GM18517 (cell line): ENCODE data around the gene A2M.

ENCODE experiments used
- ATAC-seq: cut with Tn5 transposase; IDR thresholded peaks from one replicate; pipeline ENCODE4 v1.9.1; 2021; ENCODE audit warnings: mild to moderate bottlenecking, moderate library complexity; ENCODE audit not compliant: unreplicated experiment

A2M gene

DNA sequence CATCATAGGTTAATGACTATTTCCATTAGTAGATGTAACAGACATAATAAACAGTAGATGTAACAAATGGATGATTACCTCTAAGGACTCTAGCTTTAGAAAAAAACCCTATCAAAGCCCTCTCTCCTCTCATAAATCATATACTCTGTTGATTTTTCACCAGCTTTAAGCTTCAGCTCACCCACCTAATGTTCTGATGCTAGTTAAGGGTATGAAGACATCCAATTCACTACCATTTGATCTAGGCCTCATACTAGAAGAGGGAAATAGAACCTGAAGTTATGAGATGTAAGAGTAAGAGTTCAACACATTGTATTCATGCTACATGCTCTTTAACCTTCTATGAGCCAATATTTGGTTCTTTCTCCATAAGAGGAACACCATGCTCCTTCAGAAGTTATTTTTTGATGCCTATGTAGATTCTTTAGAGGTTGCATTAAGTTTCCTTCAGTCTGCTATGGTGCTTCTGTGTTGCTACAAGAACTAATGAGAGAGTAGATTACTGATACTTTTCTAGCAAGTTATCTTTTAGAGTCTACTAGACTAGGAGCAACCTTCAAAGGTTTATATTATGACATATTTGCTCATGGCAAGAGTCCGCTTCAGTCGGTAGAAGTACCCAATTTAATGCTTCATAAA lies 16.0 kb downstream of the A2M start:
- ATAC-seq = no peak

DNA sequence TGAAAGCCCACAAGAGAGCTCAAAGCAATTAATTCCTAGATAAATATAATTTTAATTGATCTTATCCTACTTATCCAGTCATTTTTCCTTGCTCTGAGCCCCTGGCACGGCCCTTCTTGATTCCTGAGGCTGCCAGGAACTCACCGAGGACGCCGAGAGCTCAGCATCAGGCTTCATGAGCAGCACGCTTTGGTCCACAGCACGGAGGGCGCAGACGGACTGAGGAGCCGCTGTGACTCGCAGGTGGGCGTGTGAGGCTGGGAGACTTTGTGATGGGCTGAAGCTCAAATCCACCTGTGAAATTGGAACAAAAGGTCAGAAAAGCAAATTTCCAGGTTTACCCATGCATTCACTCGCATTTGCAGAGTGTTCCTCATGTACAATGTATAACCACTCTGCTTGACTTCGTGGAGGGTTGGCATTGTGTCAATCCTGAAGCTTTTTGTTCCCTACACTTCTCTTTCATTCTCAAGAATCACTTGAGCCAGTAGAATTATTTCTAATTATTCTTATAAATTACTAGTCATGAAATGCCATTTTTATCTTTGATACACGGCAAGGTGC lies 17.2 kb downstream of the A2M start:
- ATAC-seq = no peak

DNA sequence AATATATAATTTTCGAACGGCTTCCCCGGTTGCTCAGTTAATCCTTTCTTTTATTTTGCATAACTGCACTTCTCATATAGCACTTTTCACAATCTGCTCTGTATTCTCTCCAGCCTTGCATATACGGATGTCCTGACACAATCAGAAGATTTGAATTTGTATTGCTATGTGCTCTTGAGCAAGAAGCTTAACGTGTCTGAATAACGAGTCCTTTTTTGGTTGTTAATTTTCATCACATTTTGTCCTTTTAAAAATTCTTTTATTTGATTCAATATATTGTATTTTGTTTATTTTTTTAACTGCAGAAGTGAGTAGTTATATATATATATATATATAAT lies 17.6 kb downstream of the A2M start:
- no peak for ATAC-seq

DNA sequence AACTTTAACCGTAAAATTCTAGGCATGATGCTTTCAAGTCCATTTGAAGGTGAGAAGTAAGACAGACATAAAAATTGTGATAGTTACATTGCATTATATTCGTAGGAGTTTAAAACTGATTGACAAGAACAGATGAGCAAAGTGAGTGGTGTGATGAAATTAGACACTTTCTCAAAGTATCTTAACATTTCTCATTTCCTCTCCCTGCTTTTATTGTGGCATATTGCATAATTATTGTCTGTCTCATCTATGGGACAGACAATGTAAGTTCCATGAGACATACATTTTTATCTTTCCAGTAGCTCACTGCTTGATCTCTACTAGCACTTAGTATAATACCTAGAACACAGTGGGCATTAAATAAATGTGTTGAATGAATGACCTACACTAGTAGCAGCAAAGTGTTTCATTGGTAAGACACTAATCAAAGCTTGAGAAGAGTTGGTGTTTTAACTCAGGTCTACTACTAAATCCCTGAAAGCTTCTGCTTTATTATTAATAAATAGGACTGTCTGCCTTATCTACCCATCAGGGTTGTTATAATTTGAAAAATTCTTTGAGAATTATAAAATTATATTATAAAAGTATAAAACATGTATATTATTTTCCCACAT lies 19.0 kb downstream of the A2M start:
- ATAC-seq = no peak

- no peak for ATAC-seq
Measured at GRCh38 chr12:9095322-9095721, 20.4 kb downstream of the A2M start.

GRCh38 chr12:9094512-9095206 lies 21.1 kb downstream of the A2M start:
- ATAC-seq = no peak

GRCh38 chr12:9091891-9092598 lies 23.7 kb downstream of the A2M start:
- ATAC-seq = no peak

GRCh38 chr12:9090220-9090619 lies 25.5 kb downstream of the A2M start:
- ATAC-seq = no peak

GRCh38 chr12:9087087-9087835 lies 28.5 kb downstream of the A2M start:
- no peak for ATAC-seq

DNA sequence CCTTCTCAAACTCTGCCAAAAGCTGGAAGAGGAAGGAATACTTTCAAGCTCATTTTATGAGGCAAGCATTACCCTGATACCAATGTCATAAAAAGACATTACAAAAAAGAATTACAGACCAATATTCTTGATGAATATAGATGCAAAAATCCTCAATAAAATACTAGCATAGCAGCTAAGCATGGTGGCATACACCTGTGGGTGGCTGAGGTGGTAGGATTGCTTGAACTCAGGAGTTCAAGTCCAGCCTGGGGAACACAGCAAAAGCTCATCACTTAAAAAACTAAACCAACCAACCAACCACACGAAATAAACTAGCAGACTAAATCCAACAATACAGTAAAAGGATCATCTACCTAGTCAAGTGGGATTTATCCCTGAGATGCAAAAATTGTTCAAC lies 29.6 kb downstream of the A2M start:
- ATAC-seq = no peak

- no peak for ATAC-seq
Measured at GRCh38 chr12:9084417-9084816, 31.3 kb downstream of the A2M start.

GRCh38 chr12:9083793-9084192 lies 31.9 kb downstream of the A2M start:
- no peak for ATAC-seq

GRCh38 chr12:9081667-9082427 lies 33.9 kb downstream of the A2M start:
- ATAC-seq = no peak

DNA sequence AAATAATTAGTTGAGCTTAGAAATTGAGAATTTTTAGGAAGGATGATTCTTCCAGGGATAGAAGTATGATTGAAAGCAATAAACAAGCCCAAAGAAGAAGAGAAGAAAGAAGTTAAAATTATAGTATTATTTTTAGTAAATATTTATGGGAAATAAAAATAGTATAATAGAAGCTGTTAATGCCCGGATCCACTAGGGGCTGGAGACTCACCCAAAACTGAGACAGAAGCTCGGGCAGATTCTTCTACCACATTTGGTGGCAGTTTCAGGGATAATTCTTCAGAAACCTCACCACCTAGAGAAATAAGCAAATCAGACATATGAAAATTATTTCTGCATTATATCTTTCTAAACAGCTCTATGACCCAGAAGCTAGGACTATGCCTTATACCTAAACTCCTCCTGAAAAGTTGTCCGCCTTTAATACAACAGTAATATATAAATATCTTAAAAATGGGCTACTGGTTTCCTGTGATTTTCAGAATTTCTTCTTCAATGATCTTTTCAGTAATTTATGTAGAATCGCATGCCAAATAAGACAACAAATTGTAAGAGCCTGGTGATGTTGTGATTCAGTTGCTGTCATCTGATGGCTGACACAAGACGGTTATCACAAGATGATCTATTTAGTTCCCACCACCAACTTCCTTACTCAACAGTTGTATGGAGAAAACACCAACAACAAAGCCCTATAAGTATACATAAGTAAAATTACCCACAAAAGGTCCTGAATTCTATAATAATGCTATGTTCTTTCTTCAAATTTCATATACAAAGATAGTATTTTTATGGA lies 35.6 kb downstream of the A2M start:
- no peak for ATAC-seq

- ATAC-seq = no peak
Measured at GRCh38 chr12:9079082-9079481, 36.6 kb downstream of the A2M start.

- no peak for ATAC-seq
Measured at GRCh38 chr12:9077152-9078031, 38.3 kb downstream of the A2M start.

DNA sequence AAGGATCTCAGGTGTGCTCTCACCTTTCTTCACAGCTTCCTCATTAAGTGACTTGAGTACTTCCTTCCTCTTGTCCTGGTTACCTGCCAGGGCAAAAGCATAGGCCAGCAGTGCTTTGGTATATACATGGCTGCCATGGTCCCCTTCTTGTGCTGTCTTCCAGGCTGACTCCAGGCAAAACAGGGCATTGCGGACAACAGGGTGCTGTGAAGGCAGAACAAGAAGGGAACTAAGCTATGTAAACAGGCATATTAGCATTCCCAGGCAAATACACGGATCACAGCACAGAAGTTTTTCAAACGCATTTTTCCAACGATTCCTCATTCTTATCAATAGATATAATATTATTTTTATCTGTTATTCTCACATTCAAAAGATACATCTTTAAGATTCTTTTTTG lies 39.0 kb downstream of the A2M start:
- ATAC-seq = no peak

DNA sequence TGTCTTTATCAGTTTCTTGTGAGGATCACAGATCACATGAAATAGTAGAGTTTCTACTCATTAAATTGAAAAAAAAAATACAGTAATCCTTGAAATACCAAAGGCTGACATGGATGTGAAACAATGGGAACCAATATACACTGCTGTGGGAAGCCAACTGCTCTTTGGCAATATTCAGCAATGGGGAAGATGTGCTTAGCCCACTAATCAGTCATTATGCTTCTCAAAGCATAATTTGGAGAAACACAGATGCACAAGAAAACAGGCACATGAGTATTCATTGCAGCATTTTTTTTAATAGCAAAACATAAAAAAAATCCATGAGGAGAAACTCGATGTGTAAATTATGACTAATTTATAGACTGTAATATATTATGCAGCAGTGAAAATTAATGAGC lies 40.6 kb downstream of the A2M start:
- no peak for ATAC-seq
